Thymus (tissue), 11 donors: Measurements from ENCODE around the gene TULP1. TPM values are rescaled to one million over a fixed set of nuclear protein-coding genes. Genes with fewer than 3 reads are reported as not detected.
A peak's percentile ranks its signal among the peaks of the same experiment; 100 is the strongest.

Experiments
- DNase-seq, 9 donors: peaks; one replicate each; pipeline ENCODE4 v3.0.0-alpha.2; 2013; ENCODE audit warnings: low spot score in 9 of 9, low read depth in 6 of 9, missing footprints in 1 of 9
- H3K27ac ChIP-seq, 2 donors: one replicate each; pipeline ENCODE4 v1.5.1; 2013; ENCODE audit warnings: control low read depth in 1 of 2, low read depth in 1 of 2, low read length in 1 of 2, mild to moderate bottlenecking in 1 of 2, moderate library complexity in 1 of 2
- H3K27me3 ChIP-seq, 2 donors: one replicate each; pipeline ENCODE4 v1.5.1; 2013; ENCODE audit warnings: low read length in 1 of 2; ENCODE audit not compliant: control insufficient read depth in 2 of 2, insufficient read depth in 1 of 2
- H3K36me3 ChIP-seq, 2 donors: one replicate each; pipeline ENCODE4 v1.5.1; 2013; ENCODE audit warnings: low read length in 1 of 2, mild to moderate bottlenecking in 1 of 2, moderate library complexity in 1 of 2; ENCODE audit not compliant: control insufficient read depth in 2 of 2, insufficient read depth in 2 of 2
- H3K4me1 ChIP-seq, 2 donors: one replicate each; pipeline ENCODE4 v1.5.1; 2013; ENCODE audit warnings: low read length in 2 of 2; ENCODE audit not compliant: control insufficient read depth in 2 of 2, insufficient read depth in 2 of 2
- H3K4me3 ChIP-seq, 2 donors: one replicate each; pipeline ENCODE4 v1.5.1; 2013; ENCODE audit warnings: low read length in 2 of 2, control low read depth in 1 of 2, mild to moderate bottlenecking in 1 of 2
- H3K9me3 ChIP-seq, 2 donors: one replicate each; pipeline ENCODE4 v1.5.1; 2013; ENCODE audit warnings: low read length in 1 of 2, mild to moderate bottlenecking in 1 of 2; ENCODE audit not compliant: control insufficient read depth in 2 of 2, insufficient read depth in 1 of 2
- WGBS: extraction: QIAGEN DNeasy Blood & Tissue Kit; methylation state at CpG from one replicate; pipeline ENCODE4 v1.1.7; 2013; 5-methylcytosine and 5-hydroxymethylcytosine counted together
- polyA plus RNA-seq: library from polyadenylated mRNA; stranded (reverse); fragments of 200-250 nt; gene quantifications from one replicate; pipeline ENCODE4 v1.2.3, GENCODE V29; 2013
- total RNA-seq: library from RNA; stranded (reverse); fragments of 120-200 nt; gene quantifications from one replicate; pipeline ENCODE4 v1.2.4, GENCODE V29; 2013
- donor health status: healthy.

Gene TULP1
- total and polyA plus RNA-seq, 2 donors: 0.09 to 0.52 TPM

DNA sequence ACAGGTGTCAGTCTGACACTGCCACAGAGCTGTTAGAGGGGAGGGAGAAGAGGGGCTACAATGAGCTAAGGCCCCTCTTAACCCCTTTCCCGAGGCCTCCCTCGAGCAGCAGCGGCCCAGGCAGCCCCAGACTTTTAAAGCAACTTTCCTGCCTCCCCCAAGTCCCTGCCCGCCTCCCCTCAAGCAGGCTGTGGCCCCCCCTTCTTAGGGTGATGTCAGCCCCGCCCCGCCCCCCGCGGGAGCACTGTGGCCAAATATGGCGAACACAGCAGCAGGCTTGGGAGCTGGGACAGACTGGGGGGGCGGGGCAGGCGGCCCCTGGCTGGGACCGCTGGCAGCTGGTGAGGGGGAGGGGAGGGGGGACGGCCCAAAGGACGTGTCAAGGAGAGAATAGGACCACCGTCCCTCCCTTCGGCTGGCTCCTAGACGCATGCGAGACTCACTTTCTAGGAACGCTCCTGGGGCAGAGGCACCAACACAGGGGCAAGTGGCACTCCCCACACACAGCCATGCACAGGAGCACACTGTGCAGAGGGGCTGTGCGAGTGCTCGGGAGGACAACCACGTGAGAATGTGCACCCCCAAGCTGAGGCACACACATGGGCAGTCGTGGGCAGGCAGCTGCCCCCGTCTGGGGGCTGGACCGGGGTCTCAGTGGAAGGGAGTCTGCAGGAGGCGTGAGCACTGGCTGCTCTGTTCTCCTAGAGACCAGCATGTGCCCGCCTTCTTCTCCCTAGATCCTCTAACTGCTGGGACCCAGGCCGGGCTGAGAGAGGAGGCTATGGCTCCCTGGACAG is 22.5 kb downstream of the TULP1 start:
- WGBS: 73% methylated on average over 28 of the region's 28 CpGs
- H3K4me3 ChIP-seq: no peak overlapping the region
- peak in 1 of 9 donors; percentile 43 for DNase-seq
- no peak overlapping the region for H3K27ac ChIP-seq
- peaks cover 1 to 68% of the 10 kb centered on the region in 2 donors for H3K27me3 ChIP-seq
- no peaks in the 10 kb centered on the region for H3K36me3 ChIP-seq
- H3K9me3 ChIP-seq: no peaks in the 10 kb centered on the region
- peaks cover 5 to 50% of the 10 kb centered on the region in 2 donors for H3K4me1 ChIP-seq

DNA sequence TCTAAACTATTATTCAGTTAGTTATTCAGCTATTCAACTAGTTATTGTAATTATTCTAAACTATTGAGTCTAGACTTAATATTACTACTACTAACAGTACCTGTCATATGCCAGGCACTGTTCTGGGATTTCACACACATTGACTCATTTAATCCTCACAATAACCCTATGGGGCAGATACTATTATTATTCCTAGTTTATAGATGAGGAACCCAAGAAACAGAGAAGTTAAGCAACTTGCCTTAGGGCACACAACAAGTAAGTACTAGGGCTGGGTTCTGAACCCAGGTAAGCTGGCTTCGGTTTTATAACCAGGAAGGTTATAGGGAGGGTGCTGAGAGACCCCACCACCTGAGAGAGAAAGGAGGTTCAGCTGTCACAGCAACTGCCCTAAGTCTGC is 23.6 kb downstream of the TULP1 start:
- H3K27me3 ChIP-seq: peaks cover 0 to 57% of the 10 kb centered on the region in 2 donors
- H3K36me3 ChIP-seq: no peaks in the 10 kb centered on the region
- WGBS: 100% methylated on average over 1 of the region's 1 CpG
- no peak overlapping the region for H3K27ac ChIP-seq
- H3K4me3 ChIP-seq: no peak overlapping the region
- H3K4me1 ChIP-seq: peaks cover 5 to 50% of the 10 kb centered on the region in 2 donors
- H3K9me3 ChIP-seq: no peaks in the 10 kb centered on the region
- DNase-seq: no peak

DNA sequence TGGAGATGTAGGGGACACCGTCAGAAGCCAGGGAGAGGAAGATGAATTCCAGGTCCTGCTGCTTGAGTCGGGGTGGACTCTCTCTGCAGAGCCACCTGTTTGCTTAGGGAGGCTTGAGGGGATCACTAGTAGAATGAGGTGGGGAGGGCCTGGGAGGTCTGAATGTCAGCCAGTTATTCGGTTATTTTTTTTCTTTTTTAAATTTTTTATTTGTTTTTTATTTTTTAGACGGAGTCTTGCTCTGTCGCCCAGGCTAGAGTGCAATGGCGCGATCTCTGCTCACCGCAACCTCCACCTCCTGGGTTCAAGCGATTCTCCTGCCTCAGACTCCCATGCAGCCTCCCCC is 24.2 kb downstream of the TULP1 start:
- WGBS: 87% methylated on average over 9 of the region's 9 CpGs
- Histone ChIP-seq H3K36me3 (no peaks in the 10 kb centered on the region), H3K4me1 (peaks cover 5 to 49% of the 10 kb centered on the region in 2 donors), H3K4me3 (no peak overlapping the region), H3K9me3 (no peaks in the 10 kb centered on the region), H3K27ac (peak overlapping the region in 1 of 2 donors; percentile 2), H3K27me3 (peaks cover 0 to 51% of the 10 kb centered on the region in 2 donors)
- DNase-seq: no peak

DNA sequence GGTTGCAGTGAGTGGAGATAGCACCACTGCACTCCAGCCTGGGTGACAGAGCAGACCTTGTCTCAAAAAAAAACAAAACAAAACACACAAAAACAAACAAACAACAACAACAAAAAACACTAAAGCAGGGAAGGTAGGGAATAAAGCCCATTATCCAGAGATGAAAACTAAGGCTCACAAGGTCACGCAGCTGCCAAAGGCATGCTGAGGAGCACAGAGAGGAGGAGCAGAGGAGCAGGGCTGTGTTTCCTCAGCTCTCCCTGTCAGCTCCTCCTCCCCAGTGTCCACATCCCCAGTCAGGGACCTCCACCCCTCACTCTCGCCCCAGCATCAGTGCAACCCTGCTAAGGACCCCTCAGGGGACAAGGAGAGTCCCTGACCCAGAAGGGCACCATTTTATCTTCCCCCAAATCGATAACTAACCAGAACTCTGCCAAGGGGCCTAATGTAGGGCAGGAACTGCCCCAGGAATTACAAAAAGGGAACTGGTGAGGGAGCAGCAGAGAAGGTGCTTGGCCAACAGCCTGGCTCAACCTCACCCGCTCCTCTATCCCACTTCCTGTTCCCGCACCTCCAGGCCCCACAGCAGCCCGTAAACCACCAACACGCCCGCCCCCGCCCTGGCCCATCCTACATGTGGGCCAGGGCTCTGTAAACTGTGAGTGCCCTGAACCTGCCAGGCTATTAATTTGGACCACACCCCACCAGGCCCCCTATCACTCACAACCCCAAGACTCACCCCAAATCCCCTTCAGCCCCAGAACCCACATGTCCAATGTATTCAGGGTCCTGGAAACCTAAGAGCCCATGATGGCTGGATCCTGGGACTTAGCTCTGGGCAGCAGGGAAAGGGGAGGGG is 24.8 kb downstream of the TULP1 start:
- Histone ChIP-seq H3K4me3 (no peak overlapping the region), H3K4me1 (peaks cover 5 to 48% of the 10 kb centered on the region in 2 donors), H3K27ac (peak overlapping the region in 1 of 2 donors; percentile 15), H3K36me3 (no peaks in the 10 kb centered on the region), H3K27me3 (peaks cover 0 to 46% of the 10 kb centered on the region in 2 donors), H3K9me3 (no peaks in the 10 kb centered on the region)
- WGBS: 34% methylated on average over 9 of the region's 9 CpGs
- no peak for DNase-seq

DNA sequence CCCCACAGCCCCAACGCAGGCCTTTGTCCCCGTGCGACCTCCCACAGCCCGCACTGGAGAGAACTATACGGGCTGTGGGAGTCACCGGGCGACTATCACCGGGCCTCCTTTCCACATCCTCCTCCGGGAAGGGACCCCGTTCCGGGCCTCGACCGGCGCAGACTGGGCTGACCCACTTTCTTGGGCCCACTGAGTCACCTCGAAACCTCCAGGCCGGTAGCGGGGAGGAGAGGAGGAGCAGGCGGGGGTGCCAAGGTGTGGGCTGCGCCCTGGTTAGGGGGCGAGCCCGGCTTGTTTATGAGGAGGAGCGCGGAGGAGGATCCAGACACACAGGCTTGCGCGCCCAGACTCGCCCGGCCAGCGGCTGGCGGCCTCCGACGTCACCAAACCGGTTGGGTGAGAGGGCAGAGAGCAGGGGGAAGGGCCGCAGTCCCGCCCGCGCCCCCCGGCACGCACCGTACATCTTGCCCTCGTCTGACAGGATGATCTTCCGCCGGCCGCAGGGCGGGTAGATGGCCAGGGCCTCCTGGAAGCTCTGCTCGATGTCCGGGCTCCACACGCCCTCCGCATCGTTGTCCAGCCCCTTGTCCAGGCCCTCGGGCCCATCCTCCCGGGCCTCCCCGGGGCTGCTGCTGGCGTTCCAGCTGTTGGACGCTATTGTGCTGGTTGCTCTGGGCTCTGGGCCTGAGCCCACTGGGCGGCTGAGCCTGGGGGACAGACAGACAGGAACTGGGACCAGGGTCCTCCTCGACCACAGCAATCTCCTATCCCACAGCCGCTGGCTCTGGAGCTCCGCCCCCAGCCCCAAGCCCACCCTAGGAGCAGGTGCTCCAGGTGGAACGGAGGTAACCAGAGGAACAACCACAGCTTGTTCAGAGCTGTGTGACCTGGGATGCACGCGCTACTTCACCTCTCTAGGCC is 26.4 kb downstream of the TULP1 start:
- Histone ChIP-seq H3K27ac (peak overlapping the region; percentile 56 to 77), H3K4me1 (peaks cover 5 to 34% of the 10 kb centered on the region in 2 donors), H3K36me3 (no peaks in the 10 kb centered on the region), H3K9me3 (no peaks in the 10 kb centered on the region), H3K27me3 (peaks cover 0 to 30% of the 10 kb centered on the region in 2 donors), H3K4me3 (no peak overlapping the region)
- WGBS: 94% methylated on average over 61 of the region's 61 CpGs
- DNase-seq: no peak

DNA sequence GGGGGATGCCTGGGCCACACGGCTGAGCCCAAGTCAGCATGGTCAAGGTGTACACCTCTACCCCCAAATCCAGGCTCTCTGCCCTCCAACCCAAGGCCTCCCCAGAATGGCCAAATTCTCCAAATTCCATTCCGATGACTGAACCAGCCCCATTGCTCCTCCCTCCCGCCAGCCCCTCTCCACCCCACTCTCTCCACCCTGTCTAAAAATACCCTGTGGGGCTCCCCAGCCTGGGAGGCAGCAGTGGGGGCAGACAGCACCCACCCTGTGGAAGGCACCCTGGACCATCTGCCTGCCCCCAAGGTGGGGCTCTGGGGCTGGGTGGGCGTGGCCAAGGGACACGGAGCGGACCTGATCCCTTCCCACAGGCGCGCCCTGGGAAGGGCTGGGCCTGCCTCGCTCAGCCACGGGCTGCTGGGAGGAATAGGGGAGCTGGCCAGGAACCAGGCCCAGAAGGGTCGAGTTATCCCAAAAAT is 27.3 kb downstream of the TULP1 start:
- no peaks in the 10 kb centered on the region for H3K9me3 ChIP-seq
- H3K4me3 ChIP-seq: no peak overlapping the region
- peaks cover 5 to 31% of the 10 kb centered on the region in 2 donors for H3K4me1 ChIP-seq
- WGBS: 96% methylated on average over 11 of the region's 11 CpGs
- peaks cover 0 to 22% of the 10 kb centered on the region in 2 donors for H3K27me3 ChIP-seq
- peak overlapping the region; percentile 45 to 58 for H3K27ac ChIP-seq
- H3K36me3 ChIP-seq: no peaks in the 10 kb centered on the region
- DNase-seq: no peak

DNA sequence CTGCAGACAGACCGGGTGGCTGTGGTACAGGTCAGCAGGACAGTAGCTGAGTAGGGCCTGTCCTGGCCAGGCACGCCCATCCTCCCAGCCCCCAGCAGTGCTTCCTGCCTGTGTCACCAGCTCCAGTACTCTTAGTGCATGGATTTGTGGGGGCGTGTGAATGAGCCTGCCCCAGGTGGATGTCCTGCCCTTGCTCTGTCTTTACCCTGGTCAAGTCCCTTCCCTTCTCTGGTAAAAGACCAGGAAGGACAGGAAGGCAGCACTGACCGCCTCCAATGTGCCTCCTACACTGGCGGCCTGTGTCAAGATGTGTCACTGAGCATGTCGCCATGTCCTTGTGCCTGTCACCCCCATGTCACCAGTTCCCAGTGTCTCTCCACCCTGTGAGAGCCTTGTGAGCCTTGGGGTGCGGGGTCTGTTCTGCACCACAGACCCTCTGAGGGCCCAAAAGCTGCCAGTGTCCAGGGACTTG is 27.7 kb downstream of the TULP1 start:
- DNase-seq: no peak
- H3K4me3 ChIP-seq: no peak overlapping the region
- peak overlapping the region; percentile 21 to 37 for H3K27ac ChIP-seq
- 98% methylated on average over 7 of the region's 7 CpGs for WGBS
- peaks cover 5 to 26% of the 10 kb centered on the region in 2 donors for H3K4me1 ChIP-seq
- peaks cover 0 to 17% of the 10 kb centered on the region in 2 donors for H3K27me3 ChIP-seq
- no peaks in the 10 kb centered on the region for H3K36me3 ChIP-seq
- H3K9me3 ChIP-seq: no peaks in the 10 kb centered on the region

DNA sequence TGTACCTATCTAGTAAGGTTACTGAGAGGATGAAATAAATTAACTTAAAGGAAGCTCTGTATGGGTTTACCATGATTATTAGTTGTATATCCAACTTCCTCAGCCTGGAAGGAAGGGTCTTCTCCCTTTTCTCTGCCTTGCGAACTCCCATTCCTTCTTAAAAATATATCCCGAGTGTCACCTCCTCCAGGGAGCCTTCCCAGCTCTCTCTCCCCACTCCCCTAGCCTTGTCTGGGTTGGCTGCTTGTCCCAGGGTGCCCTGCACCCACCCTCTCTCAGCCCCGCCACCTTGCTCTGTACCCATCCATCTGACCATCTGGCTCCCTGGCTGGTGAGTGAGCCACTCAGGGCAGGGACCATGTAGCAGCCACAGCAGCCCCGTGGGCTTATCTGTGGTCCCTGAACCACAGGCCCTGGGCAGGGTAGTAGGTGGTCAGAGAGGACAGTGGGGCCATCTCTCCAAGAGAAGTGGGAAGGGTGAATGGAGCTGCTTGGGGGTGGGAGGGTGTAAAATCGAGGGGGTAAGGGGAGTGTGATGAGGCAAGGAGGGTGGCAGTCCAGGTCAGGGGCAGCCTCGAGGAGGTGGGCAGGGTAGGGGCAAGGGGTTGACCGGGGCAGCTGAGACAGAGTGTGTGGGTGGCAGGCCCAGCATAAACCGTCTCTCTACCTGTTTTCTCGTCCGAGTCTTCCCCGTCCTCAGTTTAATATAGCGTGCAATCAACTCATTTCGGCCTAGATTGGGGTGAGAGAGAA is 28.6 kb downstream of the TULP1 start:
- no peak for DNase-seq
- no peaks in the 10 kb centered on the region for H3K9me3 ChIP-seq
- 95% methylated on average over 13 of the region's 13 CpGs for WGBS
- peaks cover 5 to 23% of the 10 kb centered on the region in 2 donors for H3K4me1 ChIP-seq
- peaks cover 0 to 15% of the 10 kb centered on the region in 2 donors for H3K27me3 ChIP-seq
- no peak overlapping the region for H3K4me3 ChIP-seq
- H3K36me3 ChIP-seq: no peaks in the 10 kb centered on the region
- no peak overlapping the region for H3K27ac ChIP-seq
